ENCODE data around the gene CEBPE. TPM values are rescaled to one million over a fixed set of nuclear protein-coding genes. Genes with fewer than 3 reads are reported as not detected.
"Not testable (repeated sequence)": the region's sequence is repeated elsewhere in the genome, so short reads cannot be mapped to it uniquely, and the experiment has no call there.

CEBPE gene
- polyA plus RNA-seq, 1 donor, result 0.07 TPM

DNA sequence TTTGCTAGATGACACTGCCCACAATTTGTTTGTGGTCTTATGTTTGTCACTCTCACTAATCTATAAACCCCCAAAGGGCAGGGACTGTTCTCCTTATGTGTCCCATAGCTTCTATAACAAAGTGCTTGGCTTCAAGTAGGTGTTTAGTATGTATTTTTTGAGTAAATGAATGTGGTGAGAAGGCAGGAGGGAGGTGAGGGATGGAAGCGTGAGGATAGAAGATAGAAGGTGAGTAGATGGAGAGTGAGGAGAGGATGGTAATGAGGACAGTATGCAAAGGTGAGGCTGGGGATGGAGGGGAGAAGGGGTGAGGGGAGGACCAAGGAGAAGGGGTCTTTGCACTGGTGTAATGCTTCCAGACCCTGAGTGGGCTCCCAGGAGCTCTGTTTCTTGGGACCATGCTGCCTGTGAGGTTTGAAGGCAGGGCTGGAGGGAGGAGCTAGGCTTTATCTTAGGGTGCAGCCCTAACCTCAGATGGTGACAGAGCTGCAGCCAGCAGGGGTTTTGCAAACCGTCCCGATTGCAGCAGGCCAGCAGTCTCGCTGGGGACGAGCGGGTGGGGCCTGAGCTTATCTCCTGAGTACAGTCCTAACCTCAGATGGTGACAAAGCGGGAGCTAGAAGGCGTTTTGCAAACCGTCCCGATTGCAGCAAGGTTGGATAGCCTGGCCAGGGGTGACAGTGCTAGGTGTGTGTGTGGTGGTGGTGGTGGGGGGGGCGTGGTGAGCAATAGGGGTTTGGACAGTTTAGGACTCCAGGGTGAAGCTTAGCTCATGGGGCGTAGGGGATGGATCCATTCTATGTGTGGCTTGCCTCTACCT, 6.5 kb downstream of the CEBPE start:
- Histone ChIP-seq H3K27me3 (ENCODE audit: control insufficient read depth, insufficient read depth, low read length) (peaks cover 37% of the 10 kb centered on the region), H3K9me3 (ENCODE audit: control insufficient read depth, low read depth, low read length) (peaks cover 7% of the 10 kb centered on the region), H3K27ac (ENCODE audit: low read length) (no peak overlapping the region), H3K4me3 (ENCODE audit: low read length) (no peak overlapping the region), H3K36me3 (ENCODE audit: control insufficient read depth, insufficient read depth, low read length) (no peaks in the 10 kb centered on the region), H3K4me1 (ENCODE audit: control insufficient read depth, insufficient read depth, low read length) (peaks cover 3% of the 10 kb centered on the region)
- DNase-seq, result no peak
- 63% methylated on average over 1 of the region's 12 CpGs for WGBS (ENCODE audit: insufficient coverage, low lambda C conversion rate)

DNA sequence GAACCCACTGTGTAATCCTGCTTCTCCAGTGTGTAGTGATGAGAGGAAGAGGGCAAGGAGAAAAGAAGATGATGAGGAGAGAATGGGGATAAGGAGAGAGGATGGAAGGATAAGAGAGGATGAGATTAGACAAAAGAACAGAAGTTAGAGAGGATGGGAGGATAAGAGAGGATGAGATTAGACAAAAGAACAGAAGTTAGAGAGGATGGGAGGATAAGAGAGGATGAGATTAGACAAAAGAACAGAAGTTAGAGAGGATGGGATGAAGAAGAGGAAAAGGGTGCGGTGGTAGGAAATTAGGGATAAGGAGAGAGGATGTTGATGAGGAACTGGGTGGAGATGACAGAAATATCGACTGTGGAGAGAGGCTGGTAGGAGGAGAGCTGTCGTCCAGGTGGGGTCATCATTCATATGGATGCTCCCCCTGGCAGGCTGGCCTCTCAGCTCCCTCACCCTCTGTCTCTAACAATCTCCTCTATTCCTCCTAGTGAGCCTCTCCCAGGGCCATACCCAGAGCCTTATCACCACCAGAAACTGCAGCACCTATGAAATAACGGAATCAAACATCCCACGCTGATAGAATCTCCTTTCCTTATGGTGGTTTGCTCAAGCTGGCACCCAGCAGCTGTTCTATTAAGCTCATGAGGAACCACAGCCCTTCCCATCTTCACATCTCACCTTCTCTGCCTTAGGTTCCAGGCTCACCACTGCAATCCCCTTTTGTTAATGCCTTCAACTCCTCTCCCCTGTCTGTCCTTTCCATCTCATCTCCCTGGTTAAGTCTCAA, 8.3 kb downstream of the CEBPE start:
- H3K27me3 ChIP-seq (ENCODE audit: control insufficient read depth, insufficient read depth, low read length), result peaks cover 35% of the 10 kb centered on the region
- H3K27ac ChIP-seq (ENCODE audit: low read length), result no peak overlapping the region
- peaks cover 7% of the 10 kb centered on the region for H3K9me3 ChIP-seq (ENCODE audit: control insufficient read depth, low read depth, low read length)
- H3K4me3 ChIP-seq (ENCODE audit: low read length), result no peak overlapping the region
- H3K4me1 ChIP-seq (ENCODE audit: control insufficient read depth, insufficient read depth, low read length), result peaks cover 3% of the 10 kb centered on the region
- WGBS (ENCODE audit: insufficient coverage, low lambda C conversion rate), result 100% methylated on average over 1 of the region's 5 CpGs
- DNase-seq, result no peak
- no peaks in the 10 kb centered on the region for H3K36me3 ChIP-seq (ENCODE audit: control insufficient read depth, insufficient read depth, low read length)

DNA sequence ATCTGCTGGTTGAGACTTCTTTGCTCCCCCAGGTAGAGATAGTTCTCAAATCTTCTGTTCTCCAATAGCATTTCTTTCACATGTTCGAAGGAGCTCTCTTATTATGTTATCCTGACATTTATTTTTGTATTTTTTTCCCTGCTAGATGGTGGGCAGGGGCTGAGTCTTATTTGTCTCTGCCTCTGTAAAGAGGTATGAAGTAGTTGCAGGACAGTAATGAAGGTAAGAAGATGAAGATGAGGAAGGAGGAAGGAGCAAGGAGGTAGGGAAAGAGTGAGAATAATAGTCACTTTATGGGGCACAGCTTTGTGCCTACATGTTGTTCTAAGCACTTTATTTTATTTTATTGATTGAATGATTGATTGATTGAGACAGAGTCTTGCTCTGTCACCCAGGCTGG, 9.3 kb downstream of the CEBPE start:
- H3K4me1 ChIP-seq (ENCODE audit: control insufficient read depth, insufficient read depth, low read length), result peaks cover 3% of the 10 kb centered on the region
- peaks cover 7% of the 10 kb centered on the region for H3K9me3 ChIP-seq (ENCODE audit: control insufficient read depth, low read depth, low read length)
- DNase-seq, result no peak
- no peak overlapping the region for H3K4me3 ChIP-seq (ENCODE audit: low read length)
- H3K27me3 ChIP-seq (ENCODE audit: control insufficient read depth, insufficient read depth, low read length), result peaks cover 31% of the 10 kb centered on the region
- WGBS (ENCODE audit: insufficient coverage, low lambda C conversion rate), result no CpG with 5 or more reads among the region's 1 CpG
- H3K36me3 ChIP-seq (ENCODE audit: control insufficient read depth, insufficient read depth, low read length), result no peaks in the 10 kb centered on the region
- H3K27ac ChIP-seq (ENCODE audit: low read length), result no peak overlapping the region

DNA sequence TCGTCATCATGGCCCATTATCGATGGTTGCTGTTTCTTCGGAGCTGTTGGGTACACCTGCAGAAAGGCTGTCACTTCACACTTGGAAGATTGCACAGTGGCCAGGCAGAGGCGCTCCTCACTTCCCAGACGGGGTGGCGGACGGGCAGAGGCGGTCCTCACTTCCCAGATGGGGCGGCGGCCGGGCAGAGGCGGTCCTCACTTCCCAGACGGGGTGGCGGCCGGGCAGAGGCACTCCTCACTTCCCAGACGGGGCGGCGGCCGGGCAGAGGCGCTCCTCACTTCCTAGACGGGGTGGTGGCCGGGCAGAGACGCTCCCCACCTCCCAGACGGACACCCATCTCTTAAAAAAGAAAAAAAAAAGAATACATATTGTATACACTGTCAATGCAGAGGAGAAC, 10.9 kb downstream of the CEBPE start:
- H3K9me3 ChIP-seq (ENCODE audit: control insufficient read depth, low read depth, low read length); H3K27ac ChIP-seq (ENCODE audit: low read length); H3K4me1 ChIP-seq (ENCODE audit: control insufficient read depth, insufficient read depth, low read length); H3K4me3 ChIP-seq (ENCODE audit: low read length); H3K36me3 ChIP-seq (ENCODE audit: control insufficient read depth, insufficient read depth, low read length); DNase-seq: not testable (repeated sequence)
- H3K27me3 ChIP-seq (ENCODE audit: control insufficient read depth, insufficient read depth, low read length), result peaks cover 32% of the 10 kb centered on the region
- WGBS (ENCODE audit: insufficient coverage, low lambda C conversion rate), result no CpG with 5 or more reads among the region's 24 CpGs

DNA sequence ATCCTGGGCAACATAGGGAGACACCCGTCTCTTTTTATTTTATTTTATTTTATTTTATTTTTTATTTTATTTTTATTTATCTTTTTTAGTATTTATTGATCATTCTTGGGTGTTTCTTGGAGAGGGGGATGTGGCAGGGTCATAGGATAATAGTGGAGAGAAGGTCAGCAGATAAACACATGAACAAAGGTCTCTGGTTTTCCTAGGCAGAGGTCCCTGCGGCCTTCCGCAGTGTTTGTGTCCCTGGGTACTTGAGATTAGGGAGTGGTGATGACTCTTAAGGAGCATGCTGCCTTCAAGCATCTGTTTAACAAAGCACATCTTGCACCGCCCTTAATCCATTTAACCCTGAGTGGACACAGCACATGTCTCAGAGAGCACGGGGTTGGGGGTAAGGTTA, 11.4 kb downstream of the CEBPE start:
- not testable (repeated sequence) for H3K27ac ChIP-seq (ENCODE audit: low read length); H3K4me1 ChIP-seq (ENCODE audit: control insufficient read depth, insufficient read depth, low read length); H3K9me3 ChIP-seq (ENCODE audit: control insufficient read depth, low read depth, low read length); H3K36me3 ChIP-seq (ENCODE audit: control insufficient read depth, insufficient read depth, low read length); DNase-seq; H3K4me3 ChIP-seq (ENCODE audit: low read length)
- 91% methylated on average over 1 of the region's 5 CpGs for WGBS (ENCODE audit: insufficient coverage, low lambda C conversion rate)
- H3K27me3 ChIP-seq (ENCODE audit: control insufficient read depth, insufficient read depth, low read length), result peaks cover 32% of the 10 kb centered on the region

DNA sequence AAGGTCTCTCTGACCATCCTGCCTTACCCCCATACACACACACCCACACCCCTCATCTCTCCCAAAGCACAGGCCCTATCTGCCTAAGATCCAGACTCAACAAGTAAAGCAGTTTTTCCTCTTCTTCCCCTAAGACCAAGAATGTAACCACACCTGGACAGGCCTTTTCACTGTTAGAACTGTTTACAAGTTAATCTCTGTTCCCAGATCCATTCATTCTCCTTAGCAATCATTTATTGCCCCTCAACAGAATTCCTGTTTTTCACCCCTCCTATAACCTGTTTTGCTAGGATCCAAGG, 12.4 kb downstream of the CEBPE start:
- Histone ChIP-seq H3K4me3 (ENCODE audit: low read length) (no peak overlapping the region), H3K36me3 (ENCODE audit: control insufficient read depth, insufficient read depth, low read length) (no peaks in the 10 kb centered on the region), H3K9me3 (ENCODE audit: control insufficient read depth, low read depth, low read length) (peaks cover 7% of the 10 kb centered on the region), H3K27ac (ENCODE audit: low read length) (no peak overlapping the region), H3K27me3 (ENCODE audit: control insufficient read depth, insufficient read depth, low read length) (peaks cover 24% of the 10 kb centered on the region), H3K4me1 (ENCODE audit: control insufficient read depth, insufficient read depth, low read length) (no peaks in the 10 kb centered on the region)
- no peak for DNase-seq

DNA sequence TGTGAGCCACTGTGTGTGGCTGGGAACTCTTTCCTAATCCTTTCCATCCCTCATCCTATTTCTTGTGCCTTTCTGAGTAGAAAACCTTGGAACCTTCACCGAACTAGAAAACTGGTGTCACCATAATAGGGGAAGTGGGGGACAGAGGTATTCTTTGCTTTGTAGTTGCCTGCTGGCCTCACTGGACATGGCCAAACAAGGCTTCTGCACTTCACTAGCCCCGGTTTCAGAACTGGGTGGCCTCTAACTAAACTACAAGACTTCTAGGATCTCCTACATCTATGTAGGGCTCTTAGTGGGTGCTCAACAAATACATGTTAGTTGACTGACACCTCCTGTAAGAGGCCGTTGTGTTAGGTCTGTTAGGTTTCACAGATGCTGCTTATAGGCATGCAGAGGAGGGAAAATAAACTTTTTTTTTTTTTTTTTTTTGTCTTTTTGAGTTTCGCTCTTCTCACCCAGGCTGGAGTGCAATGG, 13.7 kb downstream of the CEBPE start:
- H3K9me3 ChIP-seq (ENCODE audit: control insufficient read depth, low read depth, low read length), result peaks cover 7% of the 10 kb centered on the region

DNA sequence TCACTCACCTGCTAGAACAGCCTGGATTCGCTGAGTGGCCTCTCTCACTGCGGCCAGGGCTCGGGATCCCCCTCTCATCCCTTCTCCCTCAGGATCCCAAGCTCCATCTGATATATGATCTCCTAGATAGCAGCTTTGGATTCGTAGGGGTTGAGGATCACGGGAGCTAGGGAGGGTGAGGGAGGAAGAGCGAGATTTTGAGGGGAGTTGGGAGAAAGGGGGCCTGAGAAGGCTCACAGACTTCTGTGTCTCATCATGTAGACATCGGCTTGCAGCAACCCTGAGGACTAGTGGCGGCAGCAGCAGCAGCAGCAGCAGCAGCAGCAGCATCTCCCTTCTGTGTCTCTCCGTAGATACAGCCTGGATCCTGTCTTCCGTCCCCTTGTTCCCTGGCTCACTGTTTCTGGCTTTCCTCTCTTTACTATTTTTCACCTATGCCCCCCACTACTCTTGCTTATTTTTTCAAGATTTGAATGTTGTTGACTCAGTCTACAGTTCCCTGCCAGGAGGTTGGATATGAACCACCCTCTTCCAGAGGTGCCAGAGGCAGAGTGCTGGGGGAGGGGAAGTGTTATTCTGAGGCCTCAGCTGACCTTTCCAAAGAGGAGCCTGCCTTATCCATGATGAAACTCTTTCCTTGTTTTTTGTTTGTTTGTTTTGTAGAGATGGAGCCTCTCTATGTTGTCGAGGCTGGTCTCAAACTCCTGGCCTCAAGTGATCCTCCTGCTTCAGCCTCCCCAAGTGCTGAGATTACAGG, 14.3 kb downstream of the CEBPE start, which contains the start of gene CIROP:
Gene CIROP (minus strand): TSS at position 399 of the 757 bp plus-strand sequence. CDS start 69 bp downstream, at position 330.
- Histone ChIP-seq H3K27me3 (ENCODE audit: control insufficient read depth, insufficient read depth, low read length) (peaks cover 10% of the 10 kb centered on the region), H3K4me3 (ENCODE audit: low read length) (no peak within 1 kb of the TSS), H3K4me1 (ENCODE audit: control insufficient read depth, insufficient read depth, low read length) (no peaks in the 10 kb centered on the region), H3K36me3 (ENCODE audit: control insufficient read depth, insufficient read depth, low read length) (no peaks in the 10 kb centered on the region), H3K9me3 (ENCODE audit: control insufficient read depth, low read depth, low read length) (peaks cover 7% of the 10 kb centered on the region), H3K27ac (ENCODE audit: low read length) (no peak within 1 kb of the TSS)
- no peak for DNase-seq
- no CpG with 5 or more reads among the region's 11 CpGs for WGBS (ENCODE audit: insufficient coverage, low lambda C conversion rate)

More for the DNA sequence above, 13.7 kb downstream of the CEBPE start:
- no peak for DNase-seq
- Histone ChIP-seq H3K27me3 (ENCODE audit: control insufficient read depth, insufficient read depth, low read length) (peaks cover 13% of the 10 kb centered on the region), H3K4me1 (ENCODE audit: control insufficient read depth, insufficient read depth, low read length) (no peaks in the 10 kb centered on the region), H3K36me3 (ENCODE audit: control insufficient read depth, insufficient read depth, low read length) (no peaks in the 10 kb centered on the region), H3K4me3 (ENCODE audit: low read length) (no peak overlapping the region), H3K27ac (ENCODE audit: low read length) (no peak overlapping the region)
- no CpG with 5 or more reads among the region's 4 CpGs for WGBS (ENCODE audit: insufficient coverage, low lambda C conversion rate)

DNA sequence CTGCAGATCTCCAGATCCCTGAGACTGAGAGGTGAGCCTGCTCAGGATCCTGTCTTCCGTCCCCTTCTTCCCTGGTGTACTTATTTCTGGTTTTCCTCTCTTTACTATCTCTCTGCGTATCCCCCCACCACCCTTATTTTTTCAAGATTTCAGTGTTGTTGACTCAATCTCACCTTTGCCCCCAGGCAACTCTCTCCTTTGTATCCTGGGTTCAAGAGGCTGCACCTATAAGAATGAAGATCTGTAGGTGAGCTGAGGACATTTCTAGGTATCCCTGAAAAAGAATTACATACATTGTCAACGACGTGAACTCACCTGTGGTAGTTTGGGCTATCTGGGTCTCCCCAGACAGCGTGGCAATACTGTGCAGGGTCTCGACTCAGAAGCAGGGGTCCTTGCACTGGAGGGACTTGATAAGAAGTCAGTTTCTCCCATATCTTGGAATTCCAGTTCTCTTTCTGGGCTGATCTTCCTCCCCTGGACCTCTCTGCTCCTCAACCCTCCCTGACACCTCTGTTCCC, 14.9 kb downstream of the CEBPE start:
- Histone ChIP-seq H3K27ac (ENCODE audit: low read length) (no peak overlapping the region), H3K36me3 (ENCODE audit: control insufficient read depth, insufficient read depth, low read length) (peaks cover 5% of the 10 kb centered on the region), H3K4me1 (ENCODE audit: control insufficient read depth, insufficient read depth, low read length) (no peaks in the 10 kb centered on the region), H3K4me3 (ENCODE audit: low read length) (no peak overlapping the region), H3K9me3 (ENCODE audit: control insufficient read depth, low read depth, low read length) (peaks cover 7% of the 10 kb centered on the region), H3K27me3 (ENCODE audit: control insufficient read depth, insufficient read depth, low read length) (peaks cover 10% of the 10 kb centered on the region)
- WGBS (ENCODE audit: insufficient coverage, low lambda C conversion rate), result no CpG with 5 or more reads among the region's 6 CpGs
- no peak for DNase-seq

DNA sequence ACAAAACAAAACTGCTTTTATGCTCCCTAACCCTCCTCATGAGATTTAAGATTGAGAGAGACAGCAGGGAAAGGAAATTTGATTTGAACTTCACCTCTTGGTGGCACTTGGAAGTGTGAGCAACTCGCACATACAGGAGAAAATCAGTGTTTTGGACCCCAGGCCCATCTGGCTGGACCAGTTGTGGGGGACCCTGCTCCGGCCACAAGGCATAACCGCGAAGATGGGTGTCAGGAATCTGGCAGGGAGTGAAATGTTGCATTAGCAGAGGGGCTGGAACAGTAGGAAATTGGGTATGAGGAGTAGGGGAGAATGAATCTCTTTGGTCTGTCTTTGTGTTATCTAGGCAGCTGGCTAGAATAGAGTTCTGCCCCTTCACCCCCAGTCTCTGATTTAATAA, 15.5 kb downstream of the CEBPE start:
- Histone ChIP-seq H3K9me3 (ENCODE audit: control insufficient read depth, low read depth, low read length) (peaks cover 6% of the 10 kb centered on the region), H3K4me1 (ENCODE audit: control insufficient read depth, insufficient read depth, low read length) (no peaks in the 10 kb centered on the region), H3K27ac (ENCODE audit: low read length) (no peak overlapping the region), H3K4me3 (ENCODE audit: low read length) (no peak overlapping the region), H3K27me3 (ENCODE audit: control insufficient read depth, insufficient read depth, low read length) (peaks cover 10% of the 10 kb centered on the region), H3K36me3 (ENCODE audit: control insufficient read depth, insufficient read depth, low read length) (peaks cover 9% of the 10 kb centered on the region)
- DNase-seq, result no peak
- WGBS (ENCODE audit: insufficient coverage, low lambda C conversion rate), result no CpG with 5 or more reads among the region's 4 CpGs

Data from large intestine (tissue), 3 donors.